ENCODE results near the gene HMCN1. TPM values are rescaled to one million over a fixed set of nuclear protein-coding genes. Genes with fewer than 3 reads are reported as not detected.

Gene HMCN1
- polyA plus RNA-seq, 1 of the 3 experiments (the other 2 are of a cell fraction): 59.5 TPM

- TF ChIP-seq ZBTB33 (IDR thresholded peaks at IDR 0.05; ENCODE audit: borderline replicate concordance, low read depth) (no peak), FOXM1 (IDR thresholded peaks at IDR 0.05; ENCODE audit: low read depth) (no peak), RAD21 (IDR thresholded peaks at IDR 0.05; ENCODE audit: low read length) (no peak)
Observed at GRCh38 chr1:185745165-185745564, 11.0 kb downstream of the HMCN1 start (continued).

GRCh38 chr1:185759061-185759460, 24.9 kb downstream of the HMCN1 start:
- ChIA-PET CTCF (no interaction called here), POLR2A (no interaction called here)
- Histone ChIP-seq H3K4me2 (no peak overlapping the region), H4K20me1 (ENCODE audit: insufficient read depth) (no peaks in the 10 kb centered on the region), H3K9me3 (no peaks in the 10 kb centered on the region), H3K4me1 (ENCODE audit: control insufficient read depth in 1 of 2, insufficient read depth in 2 of 2, low read depth in 1 of 2, low read length in 1 of 2) (no peaks in the 10 kb centered on the region; a peak in 1 of 4 replicates), H2AFZ (ENCODE audit: low read depth) (no peak overlapping the region), H3F3A (replicated peaks; ENCODE audit: insufficient read depth) (no peaks in the 10 kb centered on the region), H3K9me2 (no peaks in the 10 kb centered on the region), H3K36me3 (replicated peaks in 1 of 2; ENCODE audit: control insufficient read depth in 1 of 2, insufficient read depth in 2 of 2, low read length in 1 of 2) (peaks cover 0 to 6% of the 10 kb centered on the region in 2 experiments), H3K9ac (no peak overlapping the region), H3K79me2 (ENCODE audit: insufficient read depth) (no peaks in the 10 kb centered on the region), H3K27me3 (ENCODE audit: insufficient read depth) (peaks cover 3% of the 10 kb centered on the region; the same call in 1 of the 2 replicates), H3K4me3 (ENCODE audit: low read depth in 2 of 2, low read length in 1 of 2) (no peak overlapping the region), H3K27ac (ENCODE audit: low read depth in 2 of 2, low read length in 1 of 2) (no peak overlapping the region)
- TF ChIP-seq POLR2AphosphoS5 (IDR thresholded peaks at IDR 0.05; ENCODE audit: low read depth, low read length): no peak
- no peak for TF ChIP-seq PBX3 (IDR thresholded peaks at IDR 0.05)
- TF ChIP-seq RAD21 (IDR thresholded peaks at IDR 0.05; ENCODE audit: low read length): no peak
- TF ChIP-seq EZH2phosphoT487 (IDR thresholded peaks at IDR 0.05; ENCODE audit: borderline replicate concordance, low read depth): no peak
- no peak for TF ChIP-seq USF2 (IDR thresholded peaks at IDR 0.05; ENCODE audit: borderline replicate concordance, low read depth, low read length)
- TF ChIP-seq JUND (IDR thresholded peaks at IDR 0.05): no peak
- no peak for TF ChIP-seq ZBTB33 (IDR thresholded peaks at IDR 0.05; ENCODE audit: borderline replicate concordance, low read depth)
- no peak for TF ChIP-seq RCOR1 (IDR thresholded peaks at IDR 0.05; ENCODE audit: low read length)
- no peak for TF ChIP-seq EP300 (IDR thresholded peaks at IDR 0.05; ENCODE audit: borderline replicate concordance in 1 of 2, low read depth in 1 of 2, low read length in 1 of 2)
- TF ChIP-seq TEAD4 (IDR thresholded peaks at IDR 0.05; ENCODE audit: borderline replicate concordance, insufficient read depth): no peak
- TF ChIP-seq TCF12 (IDR thresholded peaks at IDR 0.05): no peak
- TF ChIP-seq ELF1 (IDR thresholded peaks at IDR 0.05): no peak
- TF ChIP-seq USF1 (IDR thresholded peaks at IDR 0.05; ENCODE audit: borderline replicate concordance, low read depth): no peak
- no peak for TF ChIP-seq REST (IDR thresholded peaks at IDR 0.05; ENCODE audit: low read depth, low read length)
- TF ChIP-seq NFIC (IDR thresholded peaks at IDR 0.05; ENCODE audit: borderline replicate concordance): no peak
- TF ChIP-seq MAX (IDR thresholded peaks at IDR 0.05; ENCODE audit: low read depth): no peak
- no peak for TF ChIP-seq FOSL2 (IDR thresholded peaks at IDR 0.05; ENCODE audit: borderline replicate concordance, low read depth)
- no peak for TF ChIP-seq RFX5 (IDR thresholded peaks at IDR 0.05; ENCODE audit: low read length)
- DNase-seq: no peak
- WGBS (ENCODE audit: low lambda C conversion rate): 4% methylated on average over 1 of the region's 1 CpG
